ENCODE measurements around the gene C19orf38. TPM values are rescaled to one million over a fixed set of nuclear protein-coding genes. Genes with fewer than 3 reads are reported as not detected.
"Not testable (repeated sequence)": the region's sequence is repeated elsewhere in the genome, so short reads cannot be mapped to it uniquely, and the experiment has no call there.

Gene C19orf38
- polyA plus RNA-seq, 1 donor = 3.0 TPM

DNA sequence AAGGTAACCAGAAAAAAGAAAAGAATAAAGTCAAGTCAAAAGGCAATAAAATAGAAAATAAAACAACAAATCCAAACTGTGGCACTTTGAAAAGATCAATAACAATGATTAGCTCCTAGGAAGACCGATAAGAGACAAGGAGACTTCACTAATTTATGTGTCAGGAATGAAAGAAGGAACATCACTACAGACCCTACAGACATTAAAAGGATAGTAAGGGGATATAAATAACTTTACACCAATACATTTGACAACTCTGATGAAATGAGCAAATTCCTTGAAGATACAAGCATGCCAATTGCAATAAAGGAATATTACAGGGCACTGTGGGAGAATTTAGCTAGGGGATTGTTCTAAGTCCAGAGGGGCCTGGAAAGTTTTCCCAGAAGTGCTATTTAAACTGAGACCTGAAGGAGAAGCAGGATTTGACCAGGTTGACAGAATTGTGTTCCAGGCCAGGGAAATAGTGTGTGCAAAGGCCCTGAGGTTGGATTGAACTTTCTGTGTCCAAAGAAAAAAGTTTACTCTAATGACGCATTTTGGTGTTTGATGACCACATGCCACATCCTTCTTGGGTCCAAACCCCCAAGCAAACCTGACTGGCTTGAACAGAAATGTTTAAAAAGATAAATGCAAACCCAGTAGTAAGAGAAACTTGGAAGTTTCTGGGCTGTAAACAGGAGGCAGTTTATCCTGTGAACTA is 1.6 kb upstream of the C19orf38 start:
- DNase-seq (ENCODE audit: low read depth) = no peak

DNA sequence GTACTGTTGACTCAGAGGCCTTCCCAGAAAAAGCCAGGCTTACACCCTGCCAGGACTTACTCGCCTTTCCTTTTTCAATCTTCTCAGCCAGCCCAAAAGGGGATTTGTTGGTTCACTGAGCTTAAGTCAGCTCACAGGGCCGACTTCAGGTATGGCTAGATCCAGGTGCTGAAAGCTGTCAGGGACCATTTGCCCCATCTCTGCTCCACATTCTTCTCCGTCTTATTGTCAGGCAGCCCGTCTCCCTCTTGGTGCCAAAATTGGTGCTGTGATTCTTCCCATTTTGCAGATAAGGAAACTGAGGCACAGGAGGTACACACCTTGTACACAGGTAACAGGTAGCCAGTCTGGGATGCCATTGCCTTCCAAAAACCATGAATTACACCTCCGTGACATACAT is 2.4 kb downstream of the C19orf38 start:
- DNase-seq (ENCODE audit: low read depth) = no peak

DNA sequence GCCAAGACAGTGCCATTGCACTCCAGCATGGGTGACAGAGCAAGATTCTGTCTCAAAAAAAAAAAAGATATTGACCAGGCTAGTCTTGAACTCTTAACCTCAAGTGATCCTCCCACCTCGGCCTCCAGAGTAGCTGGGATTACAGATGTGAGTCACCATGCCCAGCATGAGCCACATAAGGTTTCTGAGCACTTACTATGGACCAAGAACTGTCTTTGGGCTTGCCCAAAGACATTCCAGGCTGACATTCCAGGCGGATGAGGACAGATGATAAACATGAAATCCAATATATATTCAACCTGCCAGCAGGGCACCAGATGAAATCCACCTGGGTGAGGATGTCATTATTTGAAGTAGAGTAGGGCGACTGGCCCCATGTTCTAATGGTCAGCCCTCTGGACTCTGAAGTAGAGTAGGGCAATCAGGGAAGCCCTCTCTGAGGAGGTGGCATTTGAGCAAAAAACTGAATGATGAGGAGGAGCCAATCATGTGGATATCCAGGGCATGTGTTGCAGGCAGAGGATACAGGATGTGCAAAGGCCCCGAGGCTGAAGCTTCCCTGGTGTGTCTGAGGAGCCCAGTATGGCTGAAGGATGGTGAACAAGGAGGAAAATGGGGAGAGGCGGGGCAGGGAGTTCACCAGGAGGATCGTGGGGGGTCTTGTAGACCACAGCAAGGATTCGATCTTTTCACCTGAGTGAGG is 4.0 kb downstream of the C19orf38 start:
- no peak for DNase-seq (ENCODE audit: low read depth)

DNA sequence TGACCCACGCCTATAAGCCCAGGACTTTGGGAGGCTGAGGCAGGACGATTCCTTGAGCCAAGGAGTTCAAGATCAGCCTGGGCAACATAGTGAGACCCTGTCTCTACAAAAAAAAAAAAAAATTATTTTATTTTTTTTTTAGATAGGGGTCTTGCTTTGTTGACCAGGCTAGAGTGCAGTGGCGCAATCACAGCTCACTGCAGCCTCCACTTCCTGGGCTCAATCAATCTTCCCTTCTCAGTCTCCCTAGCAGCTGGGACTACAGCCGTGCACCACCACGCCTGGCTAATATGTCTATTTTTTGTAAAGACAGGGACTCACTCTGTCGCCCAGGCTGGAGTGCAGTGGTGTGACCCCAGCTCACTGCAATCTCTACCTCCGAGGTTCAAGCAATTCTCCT is 4.7 kb downstream of the C19orf38 start:
- DNase-seq (ENCODE audit: low read depth) = no peak

DNA sequence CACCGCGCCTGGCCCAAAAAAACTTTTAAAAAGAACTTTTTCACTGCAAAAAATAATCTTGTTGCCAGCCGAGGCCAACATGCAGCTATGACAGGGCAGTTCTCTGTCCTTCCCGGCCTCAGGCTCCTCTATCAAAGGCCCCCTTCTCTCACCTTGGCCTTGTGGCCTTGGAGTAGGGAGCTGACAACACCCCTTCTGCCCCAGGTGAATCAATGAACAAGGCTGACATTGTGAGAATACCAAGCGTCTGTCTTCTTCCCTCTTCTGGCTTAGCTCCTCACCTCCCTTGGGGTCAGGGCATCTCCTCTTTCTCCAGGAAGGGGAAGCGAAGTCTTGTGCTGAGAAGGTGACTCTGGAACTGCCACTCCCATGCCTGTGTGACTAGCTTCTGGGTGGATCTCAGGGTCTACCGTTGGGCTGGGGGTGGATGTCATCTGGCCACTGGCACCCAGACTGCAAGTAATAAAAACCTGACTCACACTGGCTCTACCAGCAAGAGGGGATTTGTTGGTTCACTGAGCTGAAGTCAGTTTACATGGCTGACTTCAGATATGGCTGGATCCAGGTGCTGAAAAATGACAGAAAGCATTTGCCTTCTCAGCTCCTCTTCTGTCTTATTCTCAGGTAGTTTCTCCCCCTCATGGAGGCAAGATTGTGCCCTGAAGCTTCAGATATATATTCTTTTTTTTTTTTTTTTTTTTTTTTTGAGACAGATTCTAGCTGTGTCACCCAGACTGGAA is 6.3 kb downstream of the C19orf38 start:
- no peak for DNase-seq (ENCODE audit: low read depth)

DNA sequence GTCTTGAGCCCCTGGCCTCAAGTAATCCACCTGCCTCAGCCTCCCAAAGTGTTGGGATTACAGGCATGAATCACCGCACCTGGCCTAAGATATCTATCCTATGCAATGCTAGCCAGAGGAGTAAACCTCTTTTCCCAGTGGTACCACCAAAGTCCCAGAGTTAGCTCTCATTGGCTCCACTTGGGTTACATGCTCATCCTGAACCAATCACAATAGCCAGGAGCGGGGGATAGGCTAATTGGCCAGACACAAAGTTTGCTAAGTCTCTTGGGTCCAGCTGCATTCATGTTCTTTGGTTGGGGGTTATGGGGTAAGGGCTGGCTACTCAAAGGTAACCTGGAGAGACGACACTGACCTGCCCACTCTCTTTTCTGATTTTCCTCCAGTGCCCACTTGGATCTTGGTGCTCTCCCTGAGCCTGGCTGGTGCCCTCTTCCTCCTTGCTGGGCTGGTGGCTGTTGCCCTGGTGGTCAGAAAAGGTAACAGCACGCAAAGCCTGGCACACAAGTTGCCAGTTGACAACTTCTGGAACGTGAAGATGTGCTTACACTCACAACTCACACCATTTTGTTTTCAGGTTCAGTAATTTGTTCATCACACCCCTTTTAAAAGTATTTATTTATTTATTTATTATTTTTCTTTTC is 7.8 kb downstream of the C19orf38 start:
- DNase-seq (ENCODE audit: low read depth) = no peak

DNA sequence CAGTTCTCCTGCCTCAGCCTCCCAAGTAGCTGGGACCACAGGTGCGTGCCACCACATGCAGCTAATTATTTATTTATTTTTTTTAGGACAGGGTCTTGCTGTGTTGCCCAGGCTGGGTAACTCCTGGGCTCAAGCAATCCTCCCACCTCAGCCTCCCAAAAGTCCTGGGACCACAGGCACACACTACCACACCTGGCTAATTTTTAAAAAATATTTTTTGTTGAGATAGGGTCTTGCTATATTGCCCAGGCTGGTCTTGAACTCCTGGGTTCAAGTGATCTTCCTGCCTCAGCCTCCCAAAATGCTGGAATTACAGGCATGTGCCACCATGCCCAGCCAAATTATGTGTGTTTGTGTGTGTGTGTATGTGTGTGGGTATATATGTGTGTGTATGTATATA is 8.7 kb downstream of the C19orf38 start:
- not testable (repeated sequence) for DNase-seq (ENCODE audit: low read depth)

DNA sequence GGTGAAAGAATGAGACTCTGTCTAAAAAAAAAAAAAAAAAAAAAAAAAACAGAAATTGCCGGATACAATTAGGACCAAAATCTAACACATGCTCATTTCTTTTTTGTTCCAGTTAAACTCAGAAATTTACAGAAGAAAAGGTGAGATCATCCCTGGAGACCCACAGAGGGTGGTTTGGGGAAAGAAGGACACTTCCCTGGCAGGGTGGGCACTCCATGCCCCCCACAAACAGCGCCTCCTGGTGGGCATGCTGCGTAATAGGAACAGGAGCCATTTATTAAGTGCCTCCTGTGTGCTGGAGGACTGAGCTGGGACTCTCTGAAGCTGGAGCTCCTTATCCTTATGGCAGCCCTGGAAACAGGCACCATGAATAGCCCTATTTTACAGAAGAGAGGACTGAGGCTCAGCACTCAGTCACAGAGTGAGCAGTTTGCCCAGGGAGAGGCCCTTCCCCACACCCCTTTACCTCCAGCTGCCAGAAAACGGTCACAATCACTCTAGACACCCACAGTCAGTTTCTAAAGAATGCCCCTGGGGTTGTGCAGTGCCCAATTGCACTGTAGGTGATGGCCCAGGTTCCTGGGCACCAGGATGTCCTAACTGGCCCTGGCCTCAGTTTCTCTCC is 10.1 kb downstream of the C19orf38 start:
- no peak for DNase-seq (ENCODE audit: low read depth)

DNA sequence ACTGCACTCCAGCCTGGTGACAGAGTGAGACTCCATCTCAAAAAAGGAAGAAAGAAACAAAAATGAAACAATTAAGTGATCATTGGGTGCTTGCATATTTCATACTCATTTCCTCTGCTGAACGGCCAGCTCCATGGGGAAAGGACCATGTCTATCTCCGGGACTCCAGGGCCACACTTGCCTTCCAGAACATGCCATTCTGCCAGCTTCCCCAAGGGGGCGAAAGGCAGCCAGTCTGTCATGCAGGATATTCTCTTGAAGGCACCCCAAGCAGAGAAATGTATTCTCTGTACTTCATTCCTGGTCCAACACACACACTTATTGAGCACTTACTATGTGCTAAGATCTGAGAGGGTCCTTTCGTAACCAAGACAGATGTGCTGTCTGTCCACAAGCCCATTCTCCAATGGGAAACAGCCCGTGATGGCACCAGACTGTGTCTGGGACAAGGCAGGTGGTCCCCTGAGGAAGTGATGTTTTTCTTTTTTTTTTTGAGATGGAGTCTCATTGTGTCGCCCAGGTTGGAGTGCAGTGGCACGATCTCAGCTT is 13.0 kb downstream of the C19orf38 start:
- no peak for DNase-seq (ENCODE audit: low read depth)

DNA sequence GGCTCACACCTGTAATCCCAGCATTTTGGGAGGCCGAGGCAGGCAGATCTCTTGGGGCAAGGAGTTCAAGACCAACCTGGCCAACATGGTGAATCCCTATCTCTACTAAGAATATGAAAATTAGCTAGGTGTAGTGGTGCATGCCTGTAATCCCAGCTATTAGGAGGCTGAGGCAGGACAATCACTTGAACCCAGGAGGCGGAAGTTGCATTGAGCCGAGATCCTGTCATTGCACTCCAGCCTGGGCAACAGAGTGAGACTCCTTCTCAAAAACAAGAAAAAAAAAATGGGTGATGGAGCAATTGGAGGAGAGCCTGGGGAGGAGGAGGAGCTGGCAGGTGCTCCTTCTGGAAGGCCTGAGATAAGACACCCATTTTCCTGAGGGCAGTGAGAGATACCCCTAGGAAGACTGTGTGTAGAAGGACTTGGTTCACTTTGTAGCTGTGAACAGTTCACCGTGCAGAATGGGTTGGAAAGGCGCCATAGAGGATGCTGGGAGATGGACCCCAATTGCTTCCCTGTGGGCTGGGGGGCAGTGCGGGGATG is 14.4 kb downstream of the C19orf38 start:
- DNase-seq (ENCODE audit: low read depth) = no peak

DNA sequence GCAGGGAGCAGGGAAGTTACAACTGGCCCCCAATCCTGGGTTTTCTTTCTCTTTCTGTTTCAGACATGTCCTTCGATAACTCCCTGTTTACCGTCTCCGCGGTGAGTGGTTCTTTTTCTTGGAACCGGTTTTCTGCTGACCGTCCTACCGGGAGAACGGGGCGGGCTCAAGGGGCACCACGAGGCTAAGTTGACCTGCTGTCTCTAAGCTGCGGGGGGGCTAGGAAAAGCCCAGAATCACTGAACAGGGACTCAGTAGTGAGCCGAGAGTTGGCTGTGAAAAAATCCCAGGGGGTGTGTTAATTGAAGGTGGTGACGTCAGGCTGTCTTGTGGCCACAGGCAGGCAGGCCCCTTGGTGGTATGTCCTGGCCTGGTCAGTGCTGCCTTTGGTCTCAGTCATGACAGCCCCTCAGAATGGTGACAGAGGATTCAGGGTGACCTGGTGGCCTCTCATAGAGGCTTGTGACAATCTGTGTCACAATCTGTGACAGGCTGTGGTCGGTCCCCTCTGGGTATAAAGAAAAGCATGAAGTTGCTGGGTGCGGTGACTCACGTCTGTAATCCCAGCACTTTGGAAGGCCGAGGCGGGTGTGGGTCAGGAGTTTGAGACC is 15.0 kb downstream of the C19orf38 start:
- no peak for DNase-seq (ENCODE audit: low read depth)

DNA sequence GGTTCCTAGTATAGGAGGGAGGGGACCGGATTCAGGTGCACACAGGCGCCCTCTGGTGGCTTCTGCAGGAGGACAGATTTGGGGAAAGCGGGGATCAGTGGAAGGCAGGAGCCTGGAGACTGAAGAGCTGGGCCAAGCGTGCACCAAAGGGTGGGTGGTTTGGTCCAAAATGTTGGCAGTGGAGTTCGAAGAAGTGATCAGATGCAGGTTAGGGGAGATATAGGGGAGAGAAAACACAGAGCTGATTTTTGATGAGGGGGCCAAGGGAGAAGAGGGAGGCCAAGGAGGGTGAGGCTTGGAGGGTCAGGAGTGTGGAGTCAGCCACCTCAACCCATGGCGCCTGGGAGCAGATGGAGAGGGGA is 16.3 kb downstream of the C19orf38 start:
- DNase-seq (ENCODE audit: low read depth) = peak; percentile 46

DNA sequence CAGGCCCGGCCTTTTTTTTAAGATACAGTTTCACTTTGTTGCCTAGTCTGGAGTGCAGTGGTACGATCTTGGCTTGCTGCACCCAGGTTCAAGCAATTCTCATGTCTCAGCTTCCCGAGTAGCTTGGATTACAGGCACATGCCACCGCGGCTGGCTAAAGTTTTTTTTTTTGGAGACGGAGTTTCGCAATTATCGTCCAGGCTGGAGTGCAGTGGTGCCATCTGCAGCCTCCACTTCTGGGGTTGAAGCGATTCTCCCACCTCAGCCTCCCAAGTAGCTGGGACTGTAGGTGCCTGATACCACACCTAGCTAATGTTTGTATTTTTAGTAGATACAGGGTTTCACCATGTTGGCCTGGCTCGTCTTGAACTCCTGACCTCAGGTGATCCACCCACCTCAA is 18.3 kb downstream of the C19orf38 start:
- DNase-seq (ENCODE audit: low read depth) = no peak

DNA sequence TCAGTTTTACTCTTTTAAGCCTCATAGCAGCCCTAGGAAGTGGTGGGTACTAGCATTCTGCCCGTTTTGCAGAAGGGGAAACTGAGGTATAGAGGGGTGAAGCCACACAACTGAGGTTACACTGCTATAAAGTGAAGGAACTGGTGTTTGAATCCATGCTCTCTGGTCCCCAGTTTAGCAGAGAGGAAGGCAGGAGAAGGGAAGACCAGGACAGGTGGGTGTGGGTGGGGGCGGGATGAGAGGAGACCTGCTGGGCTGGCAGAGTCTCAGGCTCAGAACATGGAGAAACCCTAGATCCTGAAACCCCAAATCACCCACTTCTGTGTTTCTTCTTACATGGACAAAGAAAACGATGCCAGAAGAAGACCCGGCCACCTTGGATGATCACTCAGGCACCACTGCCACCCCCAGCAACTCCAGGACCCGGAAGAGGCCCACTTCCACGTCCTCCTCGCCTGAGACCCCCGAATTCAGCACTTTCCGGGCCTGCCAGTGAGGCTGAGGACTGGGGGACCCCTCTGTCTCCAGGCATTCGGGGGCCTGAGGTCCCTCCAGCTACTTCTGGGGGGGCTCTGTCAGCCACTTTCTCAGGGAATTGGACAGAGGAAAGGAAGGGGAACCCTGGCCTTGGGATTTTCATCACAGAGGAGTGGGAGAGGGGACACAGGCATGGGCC is 20.8 kb downstream of the C19orf38 start:
- no peak for DNase-seq (ENCODE audit: low read depth)

DNA sequence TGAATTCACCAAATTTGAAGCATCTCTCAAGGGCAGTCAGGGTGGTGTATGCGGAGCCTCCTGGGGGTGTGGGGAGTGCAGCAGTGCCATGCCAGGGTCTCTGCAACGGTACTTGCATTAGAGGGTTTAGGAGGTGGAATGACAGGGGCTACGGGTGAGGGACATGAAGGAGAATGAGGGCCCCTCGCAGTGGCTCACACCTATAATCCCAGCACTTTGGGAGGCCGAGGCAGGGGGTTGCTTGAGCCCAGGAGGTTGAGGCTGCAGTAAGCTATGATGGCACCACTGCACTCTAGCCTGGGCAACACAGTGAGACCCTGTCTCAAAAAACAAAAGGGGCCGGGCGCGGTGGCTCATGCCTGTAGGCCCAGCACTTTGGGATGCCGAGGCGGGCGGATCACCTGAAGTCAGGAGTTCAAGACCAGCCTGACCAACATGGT is 21.7 kb downstream of the C19orf38 start:
- DNase-seq (ENCODE audit: low read depth) = not testable (repeated sequence)

DNA sequence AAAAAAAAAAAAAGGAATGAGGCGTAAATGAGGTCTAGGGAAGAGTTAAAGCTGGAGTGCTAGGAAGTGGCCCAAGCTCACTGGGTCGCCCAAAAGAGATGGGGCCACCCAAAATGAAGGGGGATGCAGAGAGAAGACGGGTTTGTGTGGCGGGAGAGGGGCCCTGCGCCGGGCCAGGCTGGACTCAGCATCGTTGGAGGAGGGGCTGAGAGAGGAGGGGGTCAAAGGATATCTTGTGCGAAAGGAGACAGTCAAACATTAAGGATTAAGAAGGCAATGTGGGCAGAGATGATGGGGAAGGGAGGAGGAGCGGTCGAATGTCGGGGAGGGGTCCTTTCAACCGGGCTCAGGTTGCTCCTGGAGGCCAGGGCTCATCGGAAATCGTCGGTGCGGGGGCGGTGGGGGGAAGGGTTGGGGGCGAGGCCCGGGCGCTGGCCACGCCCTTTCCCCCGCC is 22.3 kb downstream of the C19orf38 start:
- no peak for DNase-seq (ENCODE audit: low read depth)

DNA sequence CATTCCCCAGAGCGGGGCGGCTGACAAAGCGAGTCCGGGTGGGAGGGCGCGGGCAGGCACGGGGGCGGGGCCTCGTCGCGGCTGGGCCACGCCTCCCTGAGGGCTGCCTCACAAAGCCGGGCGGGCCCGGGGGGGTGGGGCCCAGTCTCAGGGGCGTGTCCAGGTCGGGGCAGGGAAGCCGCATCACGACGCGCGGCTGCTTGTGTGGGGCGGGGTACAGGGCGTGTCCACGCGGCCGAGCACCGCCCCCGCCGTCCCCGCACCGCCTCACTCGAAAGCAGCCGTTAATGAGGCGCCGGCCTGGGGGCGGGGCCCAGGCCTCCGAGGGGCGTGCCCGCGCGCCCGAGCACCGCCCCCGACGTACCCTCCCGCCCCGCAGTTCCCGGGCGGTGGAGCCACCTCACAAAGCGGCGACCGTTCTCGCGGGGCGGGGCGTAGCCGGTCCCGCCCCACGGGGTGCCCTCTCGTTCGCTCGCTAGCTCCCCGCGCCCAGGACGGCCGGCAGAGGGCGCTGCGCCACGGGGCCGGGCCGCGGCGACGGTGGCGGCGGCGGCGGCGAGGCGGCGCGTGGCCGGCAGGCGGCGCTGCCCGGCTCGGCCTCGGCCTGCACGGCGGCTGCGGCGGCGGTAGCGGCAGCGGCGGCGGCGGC is 22.9 kb downstream of the C19orf38 start, which contains the start of gene CARM1:
Gene CARM1, plus strand, starts transcription at position 599 of the 649 bp plus-strand sequence. CDS start 150 bp downstream, outside the sequence.
- DNase-seq (ENCODE audit: low read depth) = peak; percentile 92

DNA sequence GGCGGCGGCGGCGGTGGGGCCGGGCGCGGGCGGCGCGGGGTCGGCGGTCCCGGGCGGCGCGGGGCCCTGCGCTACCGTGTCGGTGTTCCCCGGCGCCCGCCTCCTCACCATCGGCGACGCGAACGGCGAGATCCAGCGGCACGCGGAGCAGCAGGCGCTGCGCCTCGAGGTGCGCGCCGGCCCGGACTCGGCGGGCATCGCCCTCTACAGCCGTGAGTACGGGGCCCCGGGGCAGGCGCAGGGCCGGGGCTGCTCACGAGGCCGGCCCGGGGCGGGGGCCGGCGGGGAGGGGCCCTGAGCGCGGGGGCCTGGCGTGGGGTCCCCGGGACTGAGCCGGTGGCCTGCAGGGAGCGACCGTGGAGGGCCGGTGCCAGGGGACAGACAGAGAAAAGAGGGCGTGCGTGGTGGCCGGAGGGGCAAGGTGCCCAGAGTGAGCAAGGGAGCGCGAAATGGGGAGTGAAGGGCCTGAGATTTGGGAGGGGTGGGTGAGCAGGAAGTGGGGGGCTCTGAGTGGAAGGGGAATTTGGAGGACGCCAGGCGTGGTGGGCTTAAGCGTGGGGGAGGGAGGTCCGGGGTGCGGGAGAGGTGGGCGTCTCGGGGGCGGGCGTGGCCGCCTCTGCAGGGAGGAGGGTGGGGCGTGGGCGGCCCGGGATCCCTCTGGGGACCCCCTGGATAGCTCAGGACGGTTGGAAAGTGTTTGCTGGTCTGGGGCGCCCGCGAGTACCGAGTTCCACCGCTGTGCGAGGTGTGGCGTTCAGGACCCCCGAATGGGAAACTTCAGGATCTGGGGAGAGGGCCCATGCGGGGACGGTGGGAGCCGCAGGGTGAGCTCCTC is 23.7 kb downstream of the C19orf38 start:
- DNase-seq (ENCODE audit: low read depth) = no peak

All from forelimb muscle (tissue), 1 donor.